ENCODE results near the gene HSD17B11. TPM values are rescaled to one million over a fixed set of nuclear protein-coding genes. Genes with fewer than 3 reads are reported as not detected.
"Not testable (repeated sequence)": the region's sequence is repeated elsewhere in the genome, so short reads cannot be mapped to it uniquely, and the experiment has no call there.

Gene HSD17B11
- total RNA-seq, 1 donor = 49.6 TPM

DNA sequence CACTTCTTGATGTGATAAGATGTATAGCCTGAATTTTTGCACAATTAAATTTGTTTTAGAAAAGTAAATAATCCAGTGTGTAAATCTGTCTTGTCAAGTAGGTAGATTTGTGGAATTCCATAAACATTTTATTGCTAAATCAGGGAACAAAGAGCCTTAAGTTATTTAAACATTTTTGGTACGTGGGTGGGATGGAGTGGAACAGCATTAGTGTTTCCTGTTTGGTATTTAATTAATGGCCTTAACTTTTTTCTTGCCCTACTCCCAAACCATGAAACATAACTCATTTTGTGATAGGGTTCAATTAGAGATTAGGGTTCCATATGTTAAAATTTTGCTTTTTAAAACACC is 36.5 kb upstream of the HSD17B11 start:
- H3K4me1 ChIP-seq (ENCODE audit: insufficient read depth, low read length) = peaks cover 16% of the 10 kb centered on the region

DNA sequence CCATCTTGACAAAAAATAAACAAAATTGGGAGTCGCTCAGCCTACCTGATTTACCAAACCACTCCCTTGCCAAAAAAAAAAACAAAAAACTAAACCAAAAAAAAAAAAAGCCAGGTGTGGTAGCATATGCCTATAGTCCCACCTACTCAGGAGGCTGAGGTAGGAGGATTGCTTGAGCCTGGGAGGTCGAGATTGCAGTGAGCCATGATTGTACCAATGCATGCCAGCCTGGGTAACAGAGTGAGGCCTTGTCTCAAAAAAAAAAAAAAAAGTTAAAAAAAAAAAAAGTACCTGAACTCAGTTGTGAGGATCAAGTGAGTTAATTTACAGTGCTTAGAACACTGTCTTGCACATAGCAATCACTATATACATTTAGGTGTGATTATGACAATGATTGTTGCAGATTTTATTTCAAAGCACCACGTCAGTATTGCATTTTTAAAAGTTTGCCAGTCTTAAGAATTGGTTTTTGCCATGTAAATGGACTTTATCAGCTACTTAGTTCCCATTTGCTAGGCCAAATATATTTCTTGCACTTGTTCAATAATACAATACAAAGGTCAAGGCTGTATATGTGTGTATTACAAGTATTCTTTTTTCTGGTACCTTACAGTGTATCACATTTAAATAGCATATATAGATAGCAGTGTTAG is 36.0 kb upstream of the HSD17B11 start:
- H2AFZ ChIP-seq (ENCODE audit: low read length) = no peak overlapping the region
- no peaks in the 10 kb centered on the region for H3K9me3 ChIP-seq (ENCODE audit: low read depth, low read length)
- peaks cover 96% of the 10 kb centered on the region for H3K79me2 ChIP-seq (ENCODE audit: insufficient read depth, low read length)
- peak; percentile 62 for DNase-seq (ENCODE audit: insufficient read length, low spot score, missing footprints)
- H4K20me1 ChIP-seq (ENCODE audit: insufficient read depth, low read length) = peaks cover 19% of the 10 kb centered on the region
- H3K36me3 ChIP-seq (ENCODE audit: insufficient read depth, low read length) = no peaks in the 10 kb centered on the region
- H3K4me3 ChIP-seq (ENCODE audit: insufficient read depth, low read length) = no peak overlapping the region
- H3K27me3 ChIP-seq (ENCODE audit: insufficient read depth, low read length) = no peaks in the 10 kb centered on the region
- H3K4me2 ChIP-seq (ENCODE audit: insufficient read depth, low read length) = no peak overlapping the region
- TF ChIP-seq, protein P1, sequence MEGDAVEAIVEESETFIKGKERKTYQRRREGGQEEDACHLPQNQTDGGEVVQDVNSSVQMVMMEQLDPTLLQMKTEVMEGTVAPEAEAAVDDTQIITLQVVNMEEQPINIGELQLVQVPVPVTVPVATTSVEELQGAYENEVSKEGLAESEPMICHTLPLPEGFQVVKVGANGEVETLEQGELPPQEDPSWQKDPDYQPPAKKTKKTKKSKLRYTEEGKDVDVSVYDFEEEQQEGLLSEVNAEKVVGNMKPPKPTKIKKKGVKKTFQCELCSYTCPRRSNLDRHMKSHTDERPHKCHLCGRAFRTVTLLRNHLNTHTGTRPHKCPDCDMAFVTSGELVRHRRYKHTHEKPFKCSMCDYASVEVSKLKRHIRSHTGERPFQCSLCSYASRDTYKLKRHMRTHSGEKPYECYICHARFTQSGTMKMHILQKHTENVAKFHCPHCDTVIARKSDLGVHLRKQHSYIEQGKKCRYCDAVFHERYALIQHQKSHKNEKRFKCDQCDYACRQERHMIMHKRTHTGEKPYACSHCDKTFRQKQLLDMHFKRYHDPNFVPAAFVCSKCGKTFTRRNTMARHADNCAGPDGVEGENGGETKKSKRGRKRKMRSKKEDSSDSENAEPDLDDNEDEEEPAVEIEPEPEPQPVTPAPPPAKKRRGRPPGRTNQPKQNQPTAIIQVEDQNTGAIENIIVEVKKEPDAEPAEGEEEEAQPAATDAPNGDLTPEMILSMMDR (IDR thresholded peaks at IDR 0.05; ENCODE audit: extremely low read depth, low read depth, low read length) = no peak
- no peak overlapping the region for H3K27ac ChIP-seq (ENCODE audit: low read depth, low read length)
- H3K4me1 ChIP-seq (ENCODE audit: insufficient read depth, low read length) = peaks cover 17% of the 10 kb centered on the region

More for the DNA sequence above, 36.5 kb upstream of the HSD17B11 start:
- Histone ChIP-seq H3K27me3 (ENCODE audit: insufficient read depth, low read length) (no peaks in the 10 kb centered on the region), H4K20me1 (ENCODE audit: insufficient read depth, low read length) (peaks cover 19% of the 10 kb centered on the region), H3K79me2 (ENCODE audit: insufficient read depth, low read length) (peaks cover 97% of the 10 kb centered on the region), H3K36me3 (ENCODE audit: insufficient read depth, low read length) (no peaks in the 10 kb centered on the region), H3K27ac (ENCODE audit: low read depth, low read length) (no peak overlapping the region), H3K4me3 (ENCODE audit: insufficient read depth, low read length) (no peak overlapping the region), H2AFZ (ENCODE audit: low read length) (no peak overlapping the region), H3K9me3 (ENCODE audit: low read depth, low read length) (no peaks in the 10 kb centered on the region), H3K4me2 (ENCODE audit: insufficient read depth, low read length) (no peak overlapping the region)
- no peak for DNase-seq (ENCODE audit: insufficient read length, low spot score, missing footprints)
- TF ChIP-seq, protein P1 (IDR thresholded peaks at IDR 0.05; ENCODE audit: extremely low read depth, low read depth, low read length) = no peak

DNA sequence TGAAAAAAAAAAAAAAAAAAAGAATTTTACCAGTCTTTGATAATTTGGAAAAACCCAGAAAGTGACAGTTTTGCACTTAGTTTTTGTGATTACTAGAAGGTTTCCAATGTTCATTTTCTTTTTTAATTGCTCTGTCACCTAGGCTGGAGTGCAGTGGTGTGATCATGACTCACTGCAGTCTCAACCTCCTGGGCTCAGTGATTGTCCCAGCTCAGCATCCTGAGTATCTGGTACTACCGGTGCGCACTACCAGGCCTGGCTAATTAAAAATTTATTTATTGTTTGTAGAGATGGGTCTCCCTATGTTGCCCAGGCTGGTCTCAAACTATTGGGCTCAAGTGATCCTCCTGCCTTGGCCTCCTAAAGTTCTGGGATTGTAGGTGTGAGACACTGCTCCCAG is 34.7 kb upstream of the HSD17B11 start:
- H3K27me3 ChIP-seq (ENCODE audit: insufficient read depth, low read length) = no peaks in the 10 kb centered on the region
- peaks cover 21% of the 10 kb centered on the region for H3K4me1 ChIP-seq (ENCODE audit: insufficient read depth, low read length)
- no peak overlapping the region for H3K4me2 ChIP-seq (ENCODE audit: insufficient read depth, low read length)
- no peaks in the 10 kb centered on the region for H3K36me3 ChIP-seq (ENCODE audit: insufficient read depth, low read length)
- H4K20me1 ChIP-seq (ENCODE audit: insufficient read depth, low read length) = peaks cover 16% of the 10 kb centered on the region
- no peak overlapping the region for H3K4me3 ChIP-seq (ENCODE audit: insufficient read depth, low read length)
- no peak for DNase-seq (ENCODE audit: insufficient read length, low spot score, missing footprints)
- no peaks in the 10 kb centered on the region for H3K9me3 ChIP-seq (ENCODE audit: low read depth, low read length)
- TF ChIP-seq, protein P1 (IDR thresholded peaks at IDR 0.05; ENCODE audit: extremely low read depth, low read depth, low read length) = no peak
- H3K79me2 ChIP-seq (ENCODE audit: insufficient read depth, low read length) = peaks cover 85% of the 10 kb centered on the region
- no peak overlapping the region for H2AFZ ChIP-seq (ENCODE audit: low read length)
- no peak overlapping the region for H3K27ac ChIP-seq (ENCODE audit: low read depth, low read length)

DNA sequence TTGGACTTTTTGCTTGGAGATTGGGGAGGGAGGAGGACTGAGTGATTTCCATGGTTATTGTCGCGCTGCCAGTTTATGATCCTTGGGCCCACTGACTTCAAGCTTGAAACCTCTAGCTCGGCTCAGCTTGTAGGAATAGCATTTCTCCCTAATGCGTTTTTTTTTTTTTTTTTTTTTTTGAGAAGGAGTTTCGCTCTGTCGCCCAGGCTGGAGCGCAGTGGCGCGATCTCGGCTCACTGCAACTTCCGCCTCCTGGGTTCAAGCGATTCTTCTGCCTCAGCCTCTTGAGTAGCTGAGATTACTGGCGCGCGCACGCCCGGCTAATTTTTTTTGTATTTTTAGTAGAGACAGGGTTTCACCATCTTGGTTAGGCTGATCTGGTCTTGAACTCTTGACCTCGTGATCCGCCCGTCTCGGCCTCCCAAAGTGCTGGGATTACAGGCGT is 33.1 kb upstream of the HSD17B11 start:
- DNase-seq (ENCODE audit: insufficient read length, low spot score, missing footprints); H3K9me3 ChIP-seq (ENCODE audit: low read depth, low read length); H3K36me3 ChIP-seq (ENCODE audit: insufficient read depth, low read length); H2AFZ ChIP-seq (ENCODE audit: low read length); H3K27me3 ChIP-seq (ENCODE audit: insufficient read depth, low read length); H4K20me1 ChIP-seq (ENCODE audit: insufficient read depth, low read length); H3K27ac ChIP-seq (ENCODE audit: low read depth, low read length): not testable (repeated sequence)
- H3K79me2 ChIP-seq (ENCODE audit: insufficient read depth, low read length) = peaks cover 71% of the 10 kb centered on the region
- peaks cover 21% of the 10 kb centered on the region for H3K4me1 ChIP-seq (ENCODE audit: insufficient read depth, low read length)
- peak overlapping the region; percentile 97 for H3K4me2 ChIP-seq (ENCODE audit: insufficient read depth, low read length)
- peak overlapping the region; percentile 98 for H3K4me3 ChIP-seq (ENCODE audit: insufficient read depth, low read length)
